GM21737 (cell line): ENCODE measurements around the gene CPLX3.
A peak's percentile ranks its signal among the peaks of the same experiment; 100 is the strongest.

Experiments used
- ATAC-seq: cut with Tn5 transposase; IDR thresholded peaks from one replicate; pipeline ENCODE4 v1.9.1; 2021; ENCODE audit warnings: mild to moderate bottlenecking, moderate library complexity; ENCODE audit not compliant: unreplicated experiment

CPLX3 gene

DNA sequence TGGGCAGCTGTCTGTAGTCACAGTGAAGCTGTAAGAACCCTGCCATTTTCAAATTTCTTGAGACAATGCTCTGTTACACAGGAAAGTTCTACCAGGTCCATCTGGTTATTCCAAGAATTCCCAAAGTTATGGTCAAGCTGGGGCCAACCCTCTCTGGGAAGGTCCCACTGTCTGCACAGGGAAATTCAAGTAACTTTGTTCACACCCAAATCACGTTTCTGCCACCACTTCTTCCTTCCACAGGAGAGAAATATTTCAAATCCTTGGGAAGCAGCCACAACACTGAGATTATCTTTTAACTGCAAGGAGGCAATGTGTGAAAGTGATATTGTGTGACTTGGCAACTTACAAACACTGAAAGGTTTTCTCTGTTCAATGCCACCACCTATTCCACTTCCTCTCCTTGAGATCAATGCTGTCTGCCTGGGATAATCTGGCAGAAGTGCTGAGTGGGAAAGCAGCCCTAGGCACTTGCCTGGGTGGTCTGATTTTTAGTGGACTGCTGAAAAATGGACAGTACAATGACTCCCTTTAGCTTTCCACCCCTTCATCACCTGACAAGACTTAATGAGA lies 41.1 kb downstream of the CPLX3 start:
- no peak for ATAC-seq

DNA sequence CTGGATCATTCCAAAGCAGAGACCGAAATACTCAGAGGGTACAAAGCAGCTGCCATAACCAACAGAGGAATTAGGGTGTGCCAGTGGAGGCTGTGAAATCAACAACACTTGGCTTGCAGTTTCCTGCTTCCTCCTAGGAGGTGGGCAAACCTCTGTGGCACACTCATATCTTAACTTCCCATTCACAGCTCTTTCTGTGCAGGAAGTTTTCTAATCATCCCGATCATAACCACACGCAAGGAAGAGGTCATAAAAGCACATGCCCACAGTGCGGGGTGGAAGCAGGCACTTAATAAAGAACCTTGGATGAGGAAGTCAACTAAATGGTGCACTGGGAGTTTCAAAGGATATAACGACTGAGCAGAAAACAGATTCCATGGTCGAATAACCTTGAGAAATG lies 41.6 kb downstream of the CPLX3 start:
- ATAC-seq, result no peak

DNA sequence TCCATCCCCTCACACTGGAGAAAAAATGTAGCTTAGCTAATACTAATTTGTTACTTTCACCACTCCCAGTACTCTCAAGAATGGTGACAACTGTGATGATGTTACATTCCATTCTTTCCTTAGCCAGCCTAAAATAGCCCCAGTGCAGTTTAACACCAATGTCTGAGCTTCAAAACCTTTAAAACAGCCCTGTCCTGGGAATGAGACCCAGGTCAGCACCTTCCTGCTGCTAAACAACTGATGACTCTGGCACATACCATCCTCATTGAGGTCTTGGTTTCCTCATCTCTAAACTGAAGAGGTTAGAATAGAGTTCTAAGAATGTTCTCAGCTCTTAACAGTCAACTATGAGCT lies 42.9 kb downstream of the CPLX3 start:
- ATAC-seq, result no peak

DNA sequence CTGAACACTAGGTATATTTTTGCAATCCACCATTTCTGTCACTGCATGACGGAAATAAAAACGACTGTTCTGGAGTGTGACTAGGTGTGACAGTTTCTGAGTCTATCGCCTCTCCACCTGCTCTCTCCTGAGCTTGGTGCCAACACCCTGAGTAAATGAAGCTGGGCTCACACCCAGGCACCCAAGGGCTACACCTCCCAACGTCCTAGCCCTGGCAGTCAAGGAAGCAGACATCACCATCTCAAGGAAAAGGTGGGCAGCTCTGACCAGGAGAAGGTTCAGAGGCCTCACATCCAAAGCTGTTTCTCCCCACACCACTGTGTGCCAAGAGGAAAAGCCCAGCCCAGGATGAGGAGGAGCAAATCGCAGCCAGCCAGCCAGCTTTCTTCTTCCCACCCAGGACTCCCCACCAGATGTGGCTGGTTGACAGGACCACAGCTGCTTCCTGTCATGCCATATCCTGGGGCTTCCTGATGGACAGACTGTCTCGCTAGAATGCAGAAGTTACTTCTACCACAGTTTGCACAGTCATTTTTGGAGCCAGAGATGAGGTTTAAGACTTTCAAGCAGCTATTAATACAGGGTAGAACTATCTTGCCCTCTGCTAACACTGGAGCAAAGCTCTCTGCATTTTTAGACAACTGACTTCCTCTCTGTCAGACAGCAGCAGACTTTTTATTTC lies 43.4 kb downstream of the CPLX3 start:
- ATAC-seq, result peak; percentile 48

DNA sequence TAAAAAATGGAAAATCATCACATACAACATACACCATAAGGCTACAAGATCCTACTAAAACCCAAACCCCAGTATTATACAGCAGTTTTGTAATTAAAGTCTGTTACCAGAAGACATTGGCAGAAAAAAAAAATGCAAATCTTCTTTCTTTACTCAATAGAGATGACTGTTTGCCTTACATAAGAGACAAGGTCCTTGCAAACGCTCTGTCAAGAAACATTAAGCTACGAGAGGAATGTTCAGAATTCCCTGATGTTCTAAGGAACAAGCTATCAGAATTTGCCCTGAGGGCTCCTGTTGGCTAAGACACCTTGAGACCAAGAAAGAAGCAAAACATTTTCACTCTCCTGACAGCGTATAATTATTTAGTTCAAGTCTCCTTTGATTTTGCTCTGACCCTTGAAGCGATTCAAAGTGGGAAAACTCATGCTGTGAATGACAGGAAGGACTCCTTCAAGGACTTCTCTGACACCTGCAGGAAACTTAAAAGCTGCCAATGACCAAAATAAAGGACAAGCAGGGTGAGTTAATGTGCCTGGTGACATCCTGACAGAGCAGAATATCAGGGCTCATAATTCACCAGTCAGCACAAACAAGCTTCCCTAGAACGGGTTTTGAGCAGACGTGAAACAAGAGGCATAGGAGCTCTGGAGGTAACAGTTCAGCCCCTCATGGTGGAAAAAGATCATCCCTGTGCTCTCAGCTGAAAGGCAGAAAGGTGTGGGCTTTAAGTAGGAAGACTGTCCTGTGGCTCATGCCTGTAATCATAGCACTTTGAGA lies 44.2 kb downstream of the CPLX3 start:
- ATAC-seq, result no peak

DNA sequence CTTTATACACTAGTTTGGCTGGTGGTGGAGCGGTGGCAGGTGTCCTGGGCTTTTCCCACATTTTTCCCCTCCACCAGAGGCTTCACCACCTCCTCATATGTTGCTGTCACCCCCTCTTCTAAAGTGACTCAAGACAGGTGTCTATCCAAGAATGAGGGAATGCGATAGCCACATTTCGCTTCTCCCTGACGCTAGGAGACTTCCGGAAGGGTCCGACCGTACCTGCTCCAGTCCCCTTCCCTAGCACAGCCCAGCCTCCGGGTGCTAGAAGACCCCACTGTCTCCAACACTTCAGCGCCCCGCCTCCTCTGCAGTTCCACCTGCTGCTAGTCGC lies 46.2 kb downstream of the CPLX3 start:
- no peak for ATAC-seq

DNA sequence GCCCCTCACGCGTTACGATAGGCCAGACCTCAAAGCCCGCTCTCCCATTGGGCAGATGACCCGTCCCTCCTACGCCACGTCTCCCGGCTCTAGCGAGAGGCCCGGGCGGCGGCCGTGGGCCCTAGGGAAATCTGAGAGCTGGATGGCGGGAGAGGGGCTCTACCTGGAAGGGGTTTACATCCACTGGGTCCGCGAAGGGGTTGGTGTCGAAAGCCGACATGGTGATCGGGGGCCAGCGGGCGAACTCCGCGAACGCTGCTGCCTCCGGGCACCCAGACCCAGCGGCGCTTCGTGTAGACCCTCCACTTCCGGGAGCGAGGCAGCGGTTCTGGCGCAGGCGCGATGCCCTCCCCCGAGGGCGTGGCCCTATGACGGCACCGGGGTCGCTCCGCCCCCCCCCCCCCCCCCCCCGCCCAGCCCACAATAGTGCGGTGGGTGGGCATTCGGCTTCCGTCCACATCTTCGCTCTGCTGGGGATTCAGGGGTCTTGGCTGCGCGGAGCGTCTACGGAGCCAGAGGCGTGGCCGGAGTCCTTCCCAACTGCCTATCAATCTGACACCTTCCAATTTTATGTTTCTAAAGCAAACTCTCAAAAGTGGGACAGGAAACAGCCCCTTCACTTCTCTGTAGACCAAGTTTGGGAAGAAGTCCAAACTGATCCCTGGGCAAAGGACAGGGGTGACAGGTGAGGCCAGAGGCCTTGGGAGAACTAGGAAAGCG lies 46.8 kb downstream of the CPLX3 start, which contains the start of gene SCAMP2:
Gene SCAMP2 (minus strand): TSS at position 330 of the 720 bp plus-strand sequence. CDS start 110 bp downstream, at position 220.
- peak; percentile 80 for ATAC-seq

DNA sequence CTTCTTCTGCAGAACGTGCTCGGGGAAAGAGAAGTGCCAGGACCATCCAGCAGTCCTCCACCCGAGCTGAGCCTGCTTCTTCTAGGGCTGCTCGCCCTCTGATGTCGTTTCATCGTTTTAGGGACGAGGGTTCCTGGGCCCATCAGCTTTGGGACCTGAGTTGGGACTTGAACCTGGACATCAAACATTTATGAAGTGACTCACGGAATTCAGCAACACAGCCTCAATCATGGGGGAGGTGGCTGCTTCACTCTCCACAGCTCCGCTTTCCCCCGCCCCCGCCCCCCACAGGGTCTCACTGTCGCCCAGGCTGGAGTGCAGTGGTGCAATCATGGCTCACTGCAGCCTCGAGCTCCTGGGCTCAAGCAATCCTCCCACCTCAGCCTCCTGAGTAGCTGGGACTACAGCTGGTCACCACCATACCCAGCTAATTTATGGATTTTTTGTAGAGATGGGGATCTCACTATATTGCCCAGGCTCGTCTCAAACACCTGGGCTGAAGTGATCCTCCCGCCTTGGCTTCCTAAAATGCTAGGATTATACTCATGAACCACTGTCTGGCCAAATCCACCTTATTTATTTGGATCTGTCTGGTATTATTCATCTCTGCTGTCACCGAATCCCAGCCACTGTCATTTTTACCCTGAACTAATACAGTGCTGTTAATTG lies 47.5 kb downstream of the CPLX3 start:
- ATAC-seq, result no peak

DNA sequence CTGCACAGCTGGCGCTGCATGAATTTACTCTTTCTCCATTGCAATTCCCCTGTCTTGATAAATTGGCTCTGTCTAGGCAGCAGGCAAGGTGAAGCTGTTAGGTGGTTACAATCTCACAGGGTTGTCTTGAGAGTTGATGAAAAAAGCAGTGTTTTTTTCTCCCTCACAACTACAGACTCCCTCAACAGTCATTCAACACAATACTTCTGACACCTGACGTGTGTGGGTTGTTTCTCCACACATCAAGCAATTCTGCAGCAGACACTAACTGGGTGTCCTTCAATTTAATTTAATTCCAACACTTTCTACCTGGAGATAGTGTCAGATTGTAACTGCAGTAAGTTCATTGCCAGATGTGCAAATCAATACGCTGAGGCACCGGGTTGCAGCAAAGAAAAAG lies 51.8 kb downstream of the CPLX3 start:
- no peak for ATAC-seq
